Sigmoid colon (tissue), 4 donors: Measurements from ENCODE around the gene GIGYF2.

Experiments
- CTCF ChIP-seq, 4 experiments: fragments of 450-650 bp in 3 of 4; fragments of 200-600 bp in 1 of 4; IDR thresholded peaks; one replicate each; pipeline ENCODE4 v1.5.1; 2016 to 2019; ENCODE audit warnings: antibody characterized with exemption in 4 of 4, mild to moderate bottlenecking in 3 of 4, moderate library complexity in 2 of 4
- EP300 ChIP-seq, 4 donors: sonication (generic); formaldehyde crosslinking; IDR thresholded peaks; one replicate each; pipeline ENCODE4 v1.6.1; 2017; ENCODE audit warnings: antibody characterized with exemption in 4 of 4
- POLR2A ChIP-seq, 2 donors: fragments of 450-650 bp; IDR thresholded peaks; one replicate each; pipeline ENCODE4 v1.6.1; 2016; ENCODE audit warnings: antibody characterized with exemption in 2 of 2, mild to moderate bottlenecking in 2 of 2, moderate library complexity in 2 of 2
- POLR2AphosphoS5 ChIP-seq, 4 donors: sonication (generic); formaldehyde crosslinking; IDR thresholded peaks; one replicate each; pipeline ENCODE4 v1.6.1; 2017; ENCODE audit warnings: antibody characterized with exemption in 4 of 4

- no peak for TF ChIP-seq CTCF (IDR thresholded peaks at IDR 0.05)
- no peak for TF ChIP-seq POLR2A (IDR thresholded peaks at IDR 0.05)
- TF ChIP-seq POLR2AphosphoS5 (IDR thresholded peaks at IDR 0.05) = peak in 1 of 4 donors; percentile 8
- TF ChIP-seq EP300 (IDR thresholded peaks at IDR 0.05) = no peak
These were observed 175.0 kb downstream of the GIGYF2 start for GRCh38 chr2:232871835-232872736.
